SW480 (cell line): ENCODE results near the gene HMG20B.
A peak's percentile ranks its signal among the peaks of the same experiment; 100 is the strongest.

ENCODE experiments used
- DNase-seq: peaks from one replicate; pipeline ENCODE4 v3.0.0-alpha.2; 2016; ENCODE audit warnings: low spot score

Gene HMG20B

GRCh38 chr19:3621689-3622088 is 48.9 kb downstream of the HMG20B start:
- no peak for DNase-seq

GRCh38 chr19:3622224-3622623 is 49.5 kb downstream of the HMG20B start:
- DNase-seq, result no peak

GRCh38 chr19:3623716-3624115 is 51.0 kb downstream of the HMG20B start:
- no peak for DNase-seq

- DNase-seq, result no peak
Measured at GRCh38 chr19:3625996-3626472, 53.3 kb downstream of the HMG20B start.

- peak; percentile 96 for DNase-seq
Measured at GRCh38 chr19:3626473-3627350, 54.0 kb downstream of the HMG20B start, which contains the start of gene CACTIN. Gene CACTIN, minus strand, starts transcription at chr19:3626790. Its CDS starts 28 bp downstream, at chr19:3626762.

- DNase-seq, result no peak
Measured at GRCh38 chr19:3627351-3627723, 54.6 kb downstream of the HMG20B start.
